SU-DHL-6 (cell line): ENCODE measurements around the gene TIMP4.

ENCODE experiments used
- CTCF ChIP-seq: fragments of 200-600 bp; sonication (generic); IDR thresholded peaks from one replicate; pipeline ENCODE4 v1.5.1; 2017; ENCODE audit warnings: antibody characterized with exemption, mild to moderate bottlenecking, low read length, moderate library complexity; ENCODE audit not compliant: insufficient read depth, poor library complexity, severe bottlenecking
- EZH2phosphoT487 ChIP-seq: fragments of 200-600 bp; sonication (generic), shearing (Covaris generic); conservative IDR thresholded peaks from 2 replicates; pipeline ENCODE4 v1.6.1; 2018; ENCODE audit warnings: mild to moderate bottlenecking, antibody characterized with exemption, low read length, moderate library complexity, mixed read lengths

- TF ChIP-seq CTCF = no peak
- no peak for TF ChIP-seq EZH2phosphoT487
Measured at GRCh38 chr3:12197475-12197874, 38.8 kb upstream of the TIMP4 start.
